GM21528 (cell line): ENCODE results near the gene ME3.

Experiments
- ATAC-seq: cut with Tn5 transposase; IDR thresholded peaks from one replicate; pipeline ENCODE4 v1.9.1; 2021; ENCODE audit warnings: mild to moderate bottlenecking, moderate library complexity; ENCODE audit not compliant: unreplicated experiment, low FRiP score

The ME3 gene

GRCh38 chr11:86475027-86475426, 197.4 kb downstream of the ME3 start:
- no peak for ATAC-seq

- no peak for ATAC-seq
Observed at GRCh38 chr11:86473991-86474833, 198.2 kb downstream of the ME3 start.

- ATAC-seq = no peak
Observed at GRCh38 chr11:86469491-86470388, 202.7 kb downstream of the ME3 start.

GRCh38 chr11:86468169-86468568, 204.2 kb downstream of the ME3 start:
- ATAC-seq = no peak

GRCh38 chr11:86464509-86465221, 207.8 kb downstream of the ME3 start:
- no peak for ATAC-seq

- ATAC-seq = no peak
Observed at GRCh38 chr11:86463955-86464354, 208.5 kb downstream of the ME3 start.

- no peak for ATAC-seq
Observed at GRCh38 chr11:86463120-86463519, 209.3 kb downstream of the ME3 start.

GRCh38 chr11:86461892-86462291, 210.5 kb downstream of the ME3 start:
- no peak for ATAC-seq

- no peak for ATAC-seq
Observed at GRCh38 chr11:86460461-86461385, 211.7 kb downstream of the ME3 start.

- no peak for ATAC-seq
Observed at GRCh38 chr11:86459682-86460460, 212.5 kb downstream of the ME3 start.

GRCh38 chr11:86459002-86459385, 213.4 kb downstream of the ME3 start:
- no peak for ATAC-seq

- ATAC-seq = no peak
Observed at GRCh38 chr11:86458294-86459001, 214.0 kb downstream of the ME3 start.

GRCh38 chr11:86456075-86456939, 216.1 kb downstream of the ME3 start:
- no peak for ATAC-seq

- no peak for ATAC-seq
Observed at GRCh38 chr11:86453290-86454030, 219.0 kb downstream of the ME3 start.

GRCh38 chr11:86449993-86450629, 222.3 kb downstream of the ME3 start:
- ATAC-seq = no peak

GRCh38 chr11:86447763-86448480, 224.5 kb downstream of the ME3 start:
- ATAC-seq = no peak
